Stimulated activated CD4-positive, alpha-beta T cell treated with anti-CD3 and anti-CD28 coated beads, Interleukin-4, amount 100 ng/mL, for 1 hour (primary cell): ENCODE data around the gene ZNRF1.
A peak's percentile ranks its signal among the peaks of the same experiment; 100 is the strongest.
"Not testable (repeated sequence)": the region's sequence is repeated elsewhere in the genome, so short reads cannot be mapped to it uniquely, and the experiment has no call there.

ENCODE experiments used
- DNase-seq: peaks from one replicate; pipeline ENCODE4 v3.0.0-alpha.2; 2020

ZNRF1 gene

GRCh38 chr16:74998481-74999218 lies at the start of gene ZNRF1:
Gene ZNRF1 (plus strand): TSS chr16:74999024. CDS start chr16:74999672, 648 bp downstream.
- peak; percentile 83 for DNase-seq

GRCh38 chr16:74949309-74949708 lies 49.5 kb upstream of the ZNRF1 start:
- no peak for DNase-seq

GRCh38 chr16:74950511-74950910 lies 48.3 kb upstream of the ZNRF1 start:
- DNase-seq: no peak

- DNase-seq: no peak
These were observed 47.6 kb upstream of the ZNRF1 start for GRCh38 chr16:74951206-74951605.

- no peak for DNase-seq
These were observed 47.1 kb upstream of the ZNRF1 start for GRCh38 chr16:74951681-74952080.

- no peak for DNase-seq
These were observed 44.1 kb upstream of the ZNRF1 start for GRCh38 chr16:74954763-74955162.

- DNase-seq: no peak
These were observed 25.5 kb upstream of the ZNRF1 start for GRCh38 chr16:74973304-74973703.

- no peak for DNase-seq
These were observed 23.2 kb upstream of the ZNRF1 start for GRCh38 chr16:74975591-74975990.

- DNase-seq: no peak
These were observed 16.6 kb upstream of the ZNRF1 start for GRCh38 chr16:74982256-74982655.

- DNase-seq: peak; percentile 22
These were observed 14.7 kb upstream of the ZNRF1 start for GRCh38 chr16:74984194-74984528.

GRCh38 chr16:74984529-74985296 lies 14.1 kb upstream of the ZNRF1 start, which contains the start of gene WDR59:
Gene WDR59 (minus strand): TSS chr16:74985123. CDS start chr16:74985017, 106 bp downstream.
- DNase-seq: peak; percentile 97

GRCh38 chr16:74987027-74987681 lies 11.7 kb upstream of the ZNRF1 start:
- DNase-seq: no peak

GRCh38 chr16:74989864-74990263 lies 9.0 kb upstream of the ZNRF1 start:
- not testable (repeated sequence) for DNase-seq

GRCh38 chr16:74990832-74991231 lies 8.0 kb upstream of the ZNRF1 start:
- DNase-seq: no peak

- DNase-seq: no peak
These were observed 7.6 kb upstream of the ZNRF1 start for GRCh38 chr16:74991268-74991592.

GRCh38 chr16:74991593-74992403 lies 7.0 kb upstream of the ZNRF1 start:
- no peak for DNase-seq

- DNase-seq: no peak
These were observed 2.8 kb upstream of the ZNRF1 start for GRCh38 chr16:74995986-74996385.

GRCh38 chr16:74997042-74997491 lies 1.8 kb upstream of the ZNRF1 start:
- DNase-seq: no peak

GRCh38 chr16:74999219-74999608 lies 390 bp downstream of the ZNRF1 start:
- peak; percentile 44 for DNase-seq

GRCh38 chr16:74999609-75000480 lies 1.0 kb downstream of the ZNRF1 start:
- peak; percentile 59 for DNase-seq

GRCh38 chr16:75000481-75001081 lies 1.8 kb downstream of the ZNRF1 start:
- DNase-seq: no peak
